ENCODE measurements around the gene EMC9. TPM values are rescaled to one million over a fixed set of nuclear protein-coding genes. Genes with fewer than 3 reads are reported as not detected.

EMC9 gene
- total RNA-seq, 3 donors from 2014 or later, result 13.4 to 19.0 (median 16.5) TPM

DNA sequence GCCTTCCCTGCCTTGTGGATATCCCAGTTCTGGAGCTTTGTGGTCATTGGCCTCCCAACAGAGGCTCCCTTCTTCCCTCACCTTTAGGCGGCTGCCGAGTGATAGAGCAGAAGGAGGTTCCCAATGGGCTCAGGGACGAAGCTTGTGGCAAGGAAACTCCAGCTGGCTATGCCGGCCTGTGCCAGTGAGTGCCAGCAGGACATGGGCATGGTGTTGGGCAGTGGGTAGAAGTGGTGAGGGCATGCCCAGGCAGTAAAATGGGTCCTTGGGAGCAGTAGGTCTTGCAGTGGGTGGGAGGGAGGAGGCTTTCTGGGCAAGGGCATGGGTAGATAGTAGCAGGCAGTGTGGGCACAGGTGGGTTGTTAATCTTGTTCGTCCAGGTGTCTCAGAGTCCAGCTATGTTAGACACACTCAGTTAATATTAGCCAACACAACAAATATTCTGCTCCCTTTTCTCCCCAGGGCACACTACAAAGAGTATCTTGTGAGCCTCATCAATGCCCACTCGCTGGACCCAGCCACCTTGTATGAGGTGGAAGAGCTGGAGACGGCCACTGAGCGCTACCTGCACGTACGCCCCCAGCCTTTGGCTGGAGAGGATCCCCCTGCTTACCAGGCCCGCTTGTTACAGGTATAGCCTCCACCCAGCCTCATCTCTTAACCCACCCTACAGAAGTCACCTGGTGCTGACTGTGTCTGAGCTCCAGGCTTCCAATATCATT is 18.5 kb upstream of the EMC9 start:
- peak overlapping the region; percentile 92 to 98 for H3K27ac ChIP-seq
- no peaks in the 10 kb centered on the region for H3K27me3 ChIP-seq
- intact Hi-C loops (cut with DNase I; ENCODE audit: low total_unique reads), result no loop called here
- no peak for DNase-seq (ENCODE audit: low spot score in 2 of 2)
- no peaks in the 10 kb centered on the region for H3K9me3 ChIP-seq
- TF ChIP-seq POLR2AphosphoS5 (IDR thresholded peaks at IDR 0.05), result no peak
- TF ChIP-seq, protein P1, sequence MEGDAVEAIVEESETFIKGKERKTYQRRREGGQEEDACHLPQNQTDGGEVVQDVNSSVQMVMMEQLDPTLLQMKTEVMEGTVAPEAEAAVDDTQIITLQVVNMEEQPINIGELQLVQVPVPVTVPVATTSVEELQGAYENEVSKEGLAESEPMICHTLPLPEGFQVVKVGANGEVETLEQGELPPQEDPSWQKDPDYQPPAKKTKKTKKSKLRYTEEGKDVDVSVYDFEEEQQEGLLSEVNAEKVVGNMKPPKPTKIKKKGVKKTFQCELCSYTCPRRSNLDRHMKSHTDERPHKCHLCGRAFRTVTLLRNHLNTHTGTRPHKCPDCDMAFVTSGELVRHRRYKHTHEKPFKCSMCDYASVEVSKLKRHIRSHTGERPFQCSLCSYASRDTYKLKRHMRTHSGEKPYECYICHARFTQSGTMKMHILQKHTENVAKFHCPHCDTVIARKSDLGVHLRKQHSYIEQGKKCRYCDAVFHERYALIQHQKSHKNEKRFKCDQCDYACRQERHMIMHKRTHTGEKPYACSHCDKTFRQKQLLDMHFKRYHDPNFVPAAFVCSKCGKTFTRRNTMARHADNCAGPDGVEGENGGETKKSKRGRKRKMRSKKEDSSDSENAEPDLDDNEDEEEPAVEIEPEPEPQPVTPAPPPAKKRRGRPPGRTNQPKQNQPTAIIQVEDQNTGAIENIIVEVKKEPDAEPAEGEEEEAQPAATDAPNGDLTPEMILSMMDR (IDR thresholded peaks at IDR 0.05), result no peak
- TF ChIP-seq POLR2A (IDR thresholded peaks at IDR 0.05), result no peak
- peaks cover 5% of the 10 kb centered on the region for H3K36me3 ChIP-seq
- H3K4me3 ChIP-seq, result no peak overlapping the region
- H3K4me1 ChIP-seq, result peaks cover 0 to 5% of the 10 kb centered on the region in 2 donors

DNA sequence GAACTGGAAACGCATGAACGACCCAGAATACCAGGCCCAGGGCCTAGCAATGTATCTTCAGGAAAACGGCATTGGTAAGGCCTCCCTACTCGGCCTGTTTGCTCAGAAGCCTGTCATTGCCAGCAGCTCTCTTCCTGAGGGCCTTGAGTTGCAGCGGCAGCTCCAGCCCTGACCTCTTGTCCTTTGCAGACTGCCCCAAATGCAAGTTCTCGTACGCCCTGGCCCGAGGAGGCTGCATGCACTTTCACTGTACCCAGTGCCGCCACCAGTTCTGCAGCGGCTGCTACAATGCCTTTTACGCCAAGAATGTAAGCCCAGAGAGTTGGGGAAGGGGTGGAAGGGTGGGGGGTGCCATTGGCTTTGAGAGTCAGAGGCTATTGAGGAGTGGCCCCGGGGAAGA is 15.9 kb upstream of the EMC9 start:
- TF ChIP-seq, protein P1 (IDR thresholded peaks at IDR 0.05), result no peak
- TF ChIP-seq POLR2AphosphoS5 (IDR thresholded peaks at IDR 0.05), result no peak
- TF ChIP-seq POLR2A (IDR thresholded peaks at IDR 0.05), result no peak
- Histone ChIP-seq H3K4me3 (no peak overlapping the region), H3K9me3 (no peaks in the 10 kb centered on the region), H3K36me3 (peaks cover 5% of the 10 kb centered on the region), H3K27me3 (no peaks in the 10 kb centered on the region), H3K4me1 (no peaks in the 10 kb centered on the region), H3K27ac (peak overlapping the region in 1 of 2 donors; percentile 19)
- intact Hi-C loops (cut with DNase I; ENCODE audit: low total_unique reads), result no loop called here
- no peak for DNase-seq (ENCODE audit: low spot score in 2 of 2)

DNA sequence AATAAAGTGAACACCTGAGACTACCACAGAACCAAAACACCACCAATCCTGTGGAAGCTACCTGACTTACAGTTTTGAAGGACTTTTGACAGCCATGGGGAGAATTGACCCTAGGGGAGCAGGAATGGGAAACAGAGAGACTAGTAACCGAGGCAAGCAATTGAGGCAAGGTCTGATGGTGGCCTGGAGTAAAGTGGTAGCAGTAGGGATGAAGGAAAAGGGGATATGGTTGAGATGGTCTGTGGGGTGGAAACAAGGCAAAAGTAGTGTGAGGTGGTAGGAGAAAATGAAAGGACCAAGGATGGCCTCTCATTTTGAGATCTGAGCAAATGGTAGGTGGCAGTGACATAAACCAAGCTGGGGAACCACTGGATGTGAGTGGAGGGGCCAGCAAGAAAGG is 15.4 kb upstream of the EMC9 start:
- no peaks in the 10 kb centered on the region for H3K27me3 ChIP-seq
- no peak for DNase-seq (ENCODE audit: low spot score in 2 of 2)
- intact Hi-C loops (cut with DNase I; ENCODE audit: low total_unique reads), result no loop called here
- H3K4me1 ChIP-seq, result no peaks in the 10 kb centered on the region
- H3K36me3 ChIP-seq, result peaks cover 5% of the 10 kb centered on the region
- peak overlapping the region in 1 of 2 donors; percentile 19 for H3K27ac ChIP-seq
- H3K9me3 ChIP-seq, result no peaks in the 10 kb centered on the region
- H3K4me3 ChIP-seq, result no peak overlapping the region
- TF ChIP-seq, protein P1 (IDR thresholded peaks at IDR 0.05), result no peak
- TF ChIP-seq POLR2AphosphoS5 (IDR thresholded peaks at IDR 0.05) (no peak), POLR2A (IDR thresholded peaks at IDR 0.05) (no peak)

DNA sequence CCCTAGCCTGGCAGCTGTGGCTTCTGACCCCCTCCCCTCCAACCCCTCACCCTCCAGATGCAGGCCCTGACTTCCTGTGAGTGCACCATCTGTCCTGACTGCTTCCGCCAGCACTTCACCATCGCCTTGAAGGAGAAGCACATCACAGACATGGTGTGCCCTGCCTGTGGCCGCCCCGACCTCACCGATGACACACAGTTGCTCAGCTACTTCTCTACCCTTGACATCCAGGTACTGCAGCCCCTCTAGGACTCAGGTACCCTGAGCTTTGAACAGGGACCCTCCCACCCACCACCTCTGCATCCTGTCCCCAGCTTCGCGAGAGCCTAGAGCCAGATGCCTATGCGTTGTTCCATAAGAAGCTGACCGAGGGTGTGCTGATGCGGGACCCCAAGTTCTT is 13.7 kb upstream of the EMC9 start:
- TF ChIP-seq POLR2A (IDR thresholded peaks at IDR 0.05), result no peak
- no peak for TF ChIP-seq POLR2AphosphoS5 (IDR thresholded peaks at IDR 0.05)
- TF ChIP-seq, protein P1 (IDR thresholded peaks at IDR 0.05), result no peak
- Histone ChIP-seq H3K4me1 (no peaks in the 10 kb centered on the region), H3K9me3 (no peaks in the 10 kb centered on the region), H3K27me3 (no peaks in the 10 kb centered on the region), H3K36me3 (peaks cover 16% of the 10 kb centered on the region), H3K4me3 (no peak overlapping the region), H3K27ac (no peak overlapping the region)
- DNase-seq (ENCODE audit: low spot score in 2 of 2), result no peak
- intact Hi-C loops (cut with DNase I; ENCODE audit: low total_unique reads), result no loop called here

DNA sequence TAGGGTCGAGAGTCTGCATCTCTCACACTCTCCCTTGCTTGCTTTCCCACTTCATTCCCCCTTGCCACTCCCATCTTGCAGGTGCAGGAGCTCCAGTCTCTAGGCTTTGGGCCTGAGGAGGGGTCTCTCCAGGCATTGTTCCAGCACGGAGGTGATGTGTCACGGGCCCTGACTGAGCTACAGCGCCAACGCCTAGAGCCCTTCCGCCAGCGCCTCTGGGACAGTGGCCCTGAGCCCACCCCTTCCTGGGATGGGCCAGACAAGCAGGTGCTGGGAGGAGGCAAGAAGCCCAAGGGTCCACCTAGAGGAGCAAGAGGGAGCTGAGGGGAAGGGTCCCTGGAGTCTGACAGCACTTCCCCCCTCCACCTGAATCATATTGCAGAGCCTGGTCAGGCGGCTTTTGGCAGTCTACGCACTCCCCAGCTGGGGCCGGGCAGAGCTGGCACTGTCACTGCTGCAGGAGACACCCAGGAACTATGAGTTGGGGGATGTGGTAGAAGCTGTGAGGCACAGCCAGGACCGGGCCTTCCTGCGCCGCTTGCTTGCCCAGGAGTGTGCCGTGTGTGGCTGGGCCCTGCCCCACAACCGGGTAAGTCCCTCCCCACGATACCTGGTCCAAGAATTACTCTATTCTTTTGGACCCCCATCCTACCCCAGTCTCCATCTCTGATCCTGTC is 10.2 kb upstream of the EMC9 start:
- TF ChIP-seq POLR2AphosphoS5 (IDR thresholded peaks at IDR 0.05) (no peak), POLR2A (IDR thresholded peaks at IDR 0.05) (no peak)
- TF ChIP-seq, protein P1 (IDR thresholded peaks at IDR 0.05), result no peak
- H3K27ac ChIP-seq, result no peak overlapping the region
- no peak overlapping the region for H3K4me3 ChIP-seq
- DNase-seq (ENCODE audit: low spot score in 2 of 2), result no peak
- intact Hi-C loops (cut with DNase I; ENCODE audit: low total_unique reads), result no loop called here
- no peaks in the 10 kb centered on the region for H3K9me3 ChIP-seq
- peaks cover 11% of the 10 kb centered on the region for H3K36me3 ChIP-seq
- no peaks in the 10 kb centered on the region for H3K27me3 ChIP-seq
- peaks cover 0 to 4% of the 10 kb centered on the region in 2 donors for H3K4me1 ChIP-seq
